HFF-Myc (cell line): ENCODE measurements around the gene ADCY1.

Experiments
- DNase-seq: peaks from one replicate; pipeline ENCODE4 v3.0.0-alpha.2; 2011; ENCODE audit warnings: low read depth; ENCODE audit errors: extremely low read depth
- H3K4me3 ChIP-seq: replicated peaks from 2 replicates; pipeline ENCODE4 v1.5.1; 2011; ENCODE audit warnings: low read depth, mild to moderate bottlenecking, control low read depth, low read length
- TF ChIP-seq, protein P1 (sequence below): IDR thresholded peaks from 2 replicates; pipeline ENCODE4 v1.5.1; 2012; ENCODE audit warnings: mild to moderate bottlenecking, low read depth, low read length, control low read depth; ENCODE audit errors: missing control alignments

The ADCY1 gene

DNA sequence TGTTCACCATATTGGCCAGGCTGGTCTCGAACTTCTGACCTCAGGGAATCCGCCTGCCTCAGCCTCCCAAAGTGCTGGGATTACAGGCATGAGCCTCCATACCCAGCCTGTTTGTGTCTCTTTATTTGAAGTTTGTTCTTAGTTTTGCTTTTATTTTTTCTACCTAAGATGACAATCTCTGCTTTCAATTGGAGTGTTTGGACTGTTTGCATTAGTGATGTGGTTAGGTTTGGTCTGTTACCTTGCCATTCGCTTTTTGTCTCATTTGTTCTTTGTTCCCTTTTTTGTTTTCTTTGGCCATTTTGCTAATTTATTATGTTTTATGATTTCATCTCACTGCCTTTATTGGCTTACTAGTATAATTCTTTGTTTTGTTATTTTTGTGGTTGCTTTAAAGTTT is 62.6 kb downstream of the ADCY1 start:
- DNase-seq: no peak
- TF ChIP-seq, protein P1, sequence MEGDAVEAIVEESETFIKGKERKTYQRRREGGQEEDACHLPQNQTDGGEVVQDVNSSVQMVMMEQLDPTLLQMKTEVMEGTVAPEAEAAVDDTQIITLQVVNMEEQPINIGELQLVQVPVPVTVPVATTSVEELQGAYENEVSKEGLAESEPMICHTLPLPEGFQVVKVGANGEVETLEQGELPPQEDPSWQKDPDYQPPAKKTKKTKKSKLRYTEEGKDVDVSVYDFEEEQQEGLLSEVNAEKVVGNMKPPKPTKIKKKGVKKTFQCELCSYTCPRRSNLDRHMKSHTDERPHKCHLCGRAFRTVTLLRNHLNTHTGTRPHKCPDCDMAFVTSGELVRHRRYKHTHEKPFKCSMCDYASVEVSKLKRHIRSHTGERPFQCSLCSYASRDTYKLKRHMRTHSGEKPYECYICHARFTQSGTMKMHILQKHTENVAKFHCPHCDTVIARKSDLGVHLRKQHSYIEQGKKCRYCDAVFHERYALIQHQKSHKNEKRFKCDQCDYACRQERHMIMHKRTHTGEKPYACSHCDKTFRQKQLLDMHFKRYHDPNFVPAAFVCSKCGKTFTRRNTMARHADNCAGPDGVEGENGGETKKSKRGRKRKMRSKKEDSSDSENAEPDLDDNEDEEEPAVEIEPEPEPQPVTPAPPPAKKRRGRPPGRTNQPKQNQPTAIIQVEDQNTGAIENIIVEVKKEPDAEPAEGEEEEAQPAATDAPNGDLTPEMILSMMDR: no peak
- no peak overlapping the region for H3K4me3 ChIP-seq

DNA sequence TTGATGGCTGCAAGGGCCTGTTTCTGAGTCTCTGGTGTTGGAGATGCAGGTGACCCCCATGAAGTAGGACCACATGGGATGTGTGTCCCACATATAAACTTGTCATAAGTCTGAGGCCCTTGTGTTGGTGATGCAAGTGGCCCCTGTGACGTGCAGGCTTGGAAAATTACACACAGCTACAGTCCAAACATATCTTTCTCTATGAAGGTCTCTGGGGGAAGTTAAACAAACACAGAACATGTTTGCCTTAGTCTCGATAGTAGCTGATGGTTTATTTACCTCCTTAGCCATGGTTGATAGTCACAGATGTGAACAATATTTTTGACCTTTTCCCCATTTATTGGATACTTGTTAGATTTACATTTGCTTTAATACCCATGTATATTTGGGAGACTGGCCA is 64.7 kb downstream of the ADCY1 start:
- TF ChIP-seq, protein P1: no peak
- no peak for DNase-seq

DNA sequence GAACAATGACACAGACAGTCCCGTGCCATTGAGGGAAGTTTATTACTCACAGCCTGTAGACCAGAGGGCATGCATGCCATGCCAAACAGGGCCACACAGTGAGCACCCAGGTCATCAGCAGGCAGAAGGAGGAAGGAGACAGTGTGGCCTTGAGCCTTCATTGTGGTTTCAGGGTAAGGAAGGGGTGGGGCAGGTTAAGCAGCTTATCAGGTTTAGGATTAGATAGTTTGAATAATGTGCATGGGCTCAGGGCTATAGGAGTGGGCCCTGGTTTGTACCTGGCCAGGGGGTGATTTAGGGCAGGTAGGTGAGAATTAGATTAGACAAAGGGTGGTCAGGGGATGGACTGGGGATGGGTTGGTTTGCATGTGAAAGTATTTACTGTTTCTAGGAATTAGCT is 67.9 kb downstream of the ADCY1 start:
- TF ChIP-seq, protein P1: no peak
- no peak overlapping the region for H3K4me3 ChIP-seq
- no peak for DNase-seq

More for the DNA sequence above, 64.7 kb downstream of the ADCY1 start:
- H3K4me3 ChIP-seq: no peak overlapping the region

DNA sequence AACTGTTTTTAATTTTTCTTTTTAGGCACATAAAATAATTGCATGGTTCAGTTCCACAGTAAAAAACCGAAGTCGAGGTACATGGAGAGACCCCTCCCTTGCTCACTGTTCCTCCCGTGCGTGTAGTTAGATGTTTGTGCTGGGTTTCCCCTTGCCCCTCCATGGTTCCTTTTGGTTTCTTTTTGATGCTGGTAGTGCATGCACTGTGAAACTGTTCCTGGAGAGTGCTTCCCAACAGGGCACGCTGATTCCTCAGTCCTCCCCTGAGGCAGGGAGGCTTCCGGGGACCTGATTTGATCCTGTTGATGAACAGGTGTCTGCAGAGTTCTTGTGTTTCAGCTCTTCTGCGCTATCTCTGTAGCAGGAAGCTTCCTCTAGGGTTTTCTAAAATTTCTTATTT is 69.5 kb downstream of the ADCY1 start:
- H3K4me3 ChIP-seq: no peak overlapping the region
- no peak for DNase-seq
- TF ChIP-seq, protein P1: no peak

DNA sequence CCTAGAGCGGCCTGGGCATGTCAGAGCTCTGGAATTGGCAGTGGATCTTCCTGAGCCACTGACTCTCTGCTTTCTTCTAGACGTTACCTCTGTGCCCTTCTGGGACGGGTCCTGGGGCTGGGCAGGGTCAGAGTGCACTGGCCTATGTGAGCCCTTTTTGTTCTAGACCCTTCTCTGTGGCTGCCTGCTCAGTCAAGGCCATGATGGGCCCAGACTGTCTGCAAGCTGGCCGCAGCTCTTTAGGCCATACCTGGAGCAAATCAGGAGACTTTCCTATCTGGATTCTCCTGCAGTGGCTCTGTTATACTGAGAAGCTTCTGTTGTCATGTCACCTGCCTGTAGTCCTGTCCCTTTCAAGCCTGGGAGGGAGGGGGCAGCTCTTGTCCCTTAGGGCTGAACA is 70.1 kb downstream of the ADCY1 start:
- TF ChIP-seq, protein P1: no peak
- H3K4me3 ChIP-seq: no peak overlapping the region
- no peak for DNase-seq

DNA sequence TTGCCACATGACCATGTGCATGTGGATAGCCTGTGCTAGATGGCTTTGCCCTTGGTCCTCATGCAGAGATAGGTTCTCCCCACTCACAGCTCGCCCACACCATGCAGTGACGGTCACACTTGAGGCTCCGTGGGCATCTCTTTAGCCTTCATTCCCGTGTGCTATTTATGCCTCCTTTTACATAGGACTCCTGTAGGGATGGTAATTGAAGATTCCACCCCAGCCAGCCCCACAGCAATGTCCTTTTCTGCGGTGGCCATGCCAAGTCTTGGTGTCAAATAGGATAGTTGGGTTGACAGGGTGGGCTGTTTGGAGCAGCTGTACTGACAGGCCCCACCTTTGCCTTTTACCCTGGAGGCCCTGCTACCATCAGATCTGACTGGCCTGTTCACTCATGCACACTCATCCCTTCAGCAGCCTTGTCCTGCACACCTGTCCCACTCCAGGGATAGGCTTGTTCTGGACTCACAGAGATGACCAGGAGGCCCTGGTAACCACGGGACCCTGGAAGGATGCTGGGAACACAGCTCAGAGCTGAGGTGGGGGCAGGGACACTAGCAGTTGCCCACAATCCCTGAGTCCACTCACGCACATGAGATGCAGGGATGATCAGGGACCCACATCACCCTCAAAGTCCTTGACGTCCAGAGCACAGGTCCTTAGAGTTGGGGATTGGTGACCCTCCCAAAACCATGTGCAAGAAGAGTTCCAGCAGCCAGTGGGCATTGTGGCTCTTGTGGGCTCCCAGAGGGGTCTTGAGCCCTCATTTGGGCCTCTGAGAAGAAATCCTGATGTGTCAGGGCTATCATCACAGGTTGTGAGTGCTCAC is 71.2 kb downstream of the ADCY1 start:
- H3K4me3 ChIP-seq: no peak overlapping the region
- DNase-seq: no peak
- TF ChIP-seq, protein P1: no peak

DNA sequence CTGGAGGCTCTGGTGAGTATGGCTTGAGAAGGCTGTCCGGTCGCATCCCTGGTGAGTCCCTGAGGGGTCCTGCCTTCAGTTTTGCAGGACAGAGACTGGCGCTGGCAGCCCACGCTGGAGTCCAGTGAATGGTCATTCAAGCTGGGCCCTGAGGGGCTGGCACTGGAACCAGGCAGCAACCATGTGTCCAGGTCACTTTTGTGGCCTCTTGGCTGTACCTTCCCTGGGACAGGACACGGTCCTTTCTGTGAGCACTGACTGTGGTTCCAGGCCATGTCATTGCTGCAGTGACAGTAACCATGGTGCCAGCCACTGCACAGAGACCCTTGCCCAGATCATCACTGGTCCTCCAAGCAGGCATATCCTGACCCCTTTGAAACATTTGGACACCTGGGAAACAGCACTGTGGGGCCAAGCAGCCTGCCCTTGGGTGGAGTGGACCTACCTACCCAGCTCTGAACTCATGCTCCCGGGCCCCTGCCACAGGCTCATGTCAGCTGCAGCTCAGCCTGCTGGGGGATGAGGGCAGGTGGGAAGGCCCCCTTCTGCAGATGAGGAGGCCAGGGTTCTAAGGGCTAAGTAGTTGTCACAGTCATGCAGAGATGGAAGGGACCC is 72.1 kb downstream of the ADCY1 start:
- TF ChIP-seq, protein P1: no peak
- DNase-seq: no peak

More for the DNA sequence above, 72.1 kb downstream of the ADCY1 start:
- no peak overlapping the region for H3K4me3 ChIP-seq
